IMR-90 (cell line): ENCODE results near the gene ZNF750. TPM values are rescaled to one million over a fixed set of nuclear protein-coding genes. Genes with fewer than 3 reads are reported as not detected.

ENCODE experiments used
- polyA plus RNA-seq, 3 experiments: library from polyadenylated mRNA; depleted of rRNA; stranded (reverse); fragments of >200 nt; gene quantifications; 2 replicates each; pipeline ENCODE4 v1.2.3, GENCODE V29; 2012; ENCODE audit warnings: low replicate concordance in 1 of 3
- total RNA-seq: library from RNA; depleted of rRNA; stranded (reverse); fragments of >200 nt; gene quantifications from 2 replicates; pipeline ENCODE4 v1.2.3, GENCODE V29; 2012; rRNA removed

The ZNF750 gene
- total and polyA plus RNA-seq, 2 of the 4 experiments (the other 2 are of a cell fraction): not detected

Other genes with a start within 250 kb of the ZNF750 start
- 65.8 and 98.2 TPM in 2 replicates for gene WDR45B, start 191.6 kb downstream of the ZNF750 start, total RNA-seq
- gene WDR45B, start 191.6 kb downstream of the ZNF750 start, polyA plus RNA-seq (2012; rRNA removed): 99.1 and 110 TPM in 2 replicates
- gene RAB40B, start 141.3 kb downstream of the ZNF750 start, total RNA-seq: 10.8 and 14.9 TPM in 2 replicates
- gene RAB40B, start 141.3 kb downstream of the ZNF750 start, polyA plus RNA-seq (2012; rRNA removed): 20.0 and 26.1 TPM in 2 replicates
- gene FN3KRP, start 123.3 kb downstream of the ZNF750 start, total RNA-seq: 18.6 and 20.6 TPM in 2 replicates
- gene FN3KRP, start 123.3 kb downstream of the ZNF750 start, polyA plus RNA-seq (2012; rRNA removed): 20.3 and 21.4 TPM in 2 replicates
- gene FN3K, start 104.4 kb downstream of the ZNF750 start, total RNA-seq: 0.83 and 0.90 TPM in 2 replicates
- gene FN3K, start 104.4 kb downstream of the ZNF750 start, polyA plus RNA-seq (2012; rRNA removed): 2.0 and 2.9 TPM in 2 replicates
- gene TBCD, start 88.0 kb downstream of the ZNF750 start, total RNA-seq: 21.7 and 21.9 TPM in 2 replicates
- 54.5 and 68.0 TPM in 2 replicates for gene TBCD, start 88.0 kb downstream of the ZNF750 start, polyA plus RNA-seq (2012; rRNA removed)
- gene METRNL, start 239.6 kb upstream of the ZNF750 start, total RNA-seq: 17.9 and 21.4 TPM in 2 replicates
- gene METRNL, start 239.6 kb upstream of the ZNF750 start, polyA plus RNA-seq (2012; rRNA removed): 48.2 and 60.2 TPM in 2 replicates